Stimulated activated naive CD8-positive, alpha-beta T cell treated with anti-CD3 and anti-CD28 coated beads, Interleukin-15, Interleukin-2, amounts not matched to agents 100 ng/mL and 50 ng/mL, for 24 hours (primary cell): ENCODE measurements around the gene AXIN1.

Experiments
- H3K27ac Mint-ChIP-seq: one replicate; pipeline ENCODE4 v1.8.0; 2021; ENCODE audit warnings: mild to moderate bottlenecking, mixed read lengths
- H3K27me3 Mint-ChIP-seq: one replicate; pipeline ENCODE4 v1.8.0; 2021; ENCODE audit warnings: mixed read lengths
- H3K36me3 Mint-ChIP-seq: one replicate; pipeline ENCODE4 v1.8.0; 2021; ENCODE audit warnings: low read depth, mixed read lengths
- H3K4me1 Mint-ChIP-seq: one replicate; pipeline ENCODE4 v1.8.0; 2021; ENCODE audit warnings: low read depth, mixed read lengths
- H3K4me3 Mint-ChIP-seq: one replicate; pipeline ENCODE4 v1.8.0; 2021; ENCODE audit warnings: mild to moderate bottlenecking, mixed read lengths
- H3K9me3 Mint-ChIP-seq: one replicate; pipeline ENCODE4 v1.8.0; 2021; ENCODE audit warnings: mixed read lengths

AXIN1 gene

GRCh38 chr16:287298-287811 is 65.2 kb downstream of the AXIN1 start:
- Mint-ChIP-seq H3K9me3 (no peaks in the 10 kb centered on the region), H3K4me3 (no peak overlapping the region), H3K36me3 (peaks cover 16% of the 10 kb centered on the region), H3K4me1 (no peaks in the 10 kb centered on the region), H3K27me3 (no peaks in the 10 kb centered on the region), H3K27ac (no peak overlapping the region)

- H3K27ac Mint-ChIP-seq, result no peak overlapping the region
- no peak overlapping the region for H3K4me3 Mint-ChIP-seq
- H3K4me1 Mint-ChIP-seq, result no peaks in the 10 kb centered on the region
- H3K9me3 Mint-ChIP-seq, result no peaks in the 10 kb centered on the region
- H3K36me3 Mint-ChIP-seq, result peaks cover 16% of the 10 kb centered on the region
- no peaks in the 10 kb centered on the region for H3K27me3 Mint-ChIP-seq
These were observed 65.8 kb downstream of the AXIN1 start for GRCh38 chr16:286491-287297.

DNA sequence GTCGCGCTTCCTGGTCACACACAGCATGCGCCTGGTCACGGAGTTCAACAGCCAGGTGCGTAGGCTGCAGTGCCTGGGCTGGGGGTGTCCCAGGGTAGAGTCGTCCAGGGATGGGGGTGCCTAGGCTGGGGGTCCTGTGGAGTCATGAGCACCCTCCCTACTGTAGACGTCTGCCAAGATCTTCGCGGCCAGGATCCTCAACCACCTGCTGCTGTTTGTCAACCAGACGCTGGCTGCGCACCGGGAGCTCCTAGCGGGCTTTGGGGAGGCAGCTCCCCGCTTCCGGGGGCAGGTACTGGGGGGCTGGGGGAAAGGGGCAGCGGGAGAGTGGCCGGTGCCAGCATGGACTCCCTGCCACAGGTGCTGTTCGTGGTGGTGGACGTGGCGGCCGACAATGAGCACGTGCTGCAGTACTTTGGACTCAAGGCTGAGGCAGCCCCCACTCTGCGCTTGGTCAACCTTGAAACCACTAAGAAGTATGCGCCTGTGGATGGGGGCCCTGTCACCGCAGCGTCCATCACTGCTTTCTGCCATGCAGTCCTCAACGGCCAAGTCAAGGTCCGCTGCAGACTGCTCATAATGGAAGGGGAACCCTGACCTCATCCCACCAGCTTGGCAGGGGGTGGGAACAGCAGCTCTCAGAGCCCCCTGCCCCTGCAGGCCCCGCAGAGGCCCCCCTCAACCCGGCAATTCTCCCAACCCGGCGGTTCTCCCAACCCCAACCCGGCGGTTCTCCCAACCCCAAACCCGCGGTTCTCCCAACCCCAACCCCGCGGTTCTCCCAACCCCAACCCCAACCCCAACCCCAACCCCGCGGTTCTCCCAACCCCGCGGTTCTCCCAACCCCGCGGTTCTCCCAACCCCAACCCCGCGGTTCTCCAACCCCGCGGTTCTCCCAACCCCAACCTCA is 67.1 kb downstream of the AXIN1 start:
- no peak overlapping the region for H3K4me3 Mint-ChIP-seq
- H3K4me1 Mint-ChIP-seq, result no peaks in the 10 kb centered on the region
- no peaks in the 10 kb centered on the region for H3K27me3 Mint-ChIP-seq
- no peak overlapping the region for H3K27ac Mint-ChIP-seq
- H3K9me3 Mint-ChIP-seq, result no peaks in the 10 kb centered on the region
- peaks cover 16% of the 10 kb centered on the region for H3K36me3 Mint-ChIP-seq

GRCh38 chr16:284204-285120 is 68.1 kb downstream of the AXIN1 start:
- no peaks in the 10 kb centered on the region for H3K27me3 Mint-ChIP-seq
- H3K27ac Mint-ChIP-seq, result no peak overlapping the region
- no peak overlapping the region for H3K4me3 Mint-ChIP-seq
- peaks cover 16% of the 10 kb centered on the region for H3K36me3 Mint-ChIP-seq
- no peaks in the 10 kb centered on the region for H3K4me1 Mint-ChIP-seq
- no peaks in the 10 kb centered on the region for H3K9me3 Mint-ChIP-seq

- Mint-ChIP-seq H3K27me3 (peaks cover 3% of the 10 kb centered on the region), H3K27ac (no peak within 1 kb of the TSS), H3K4me1 (peaks cover 7% of the 10 kb centered on the region), H3K36me3 (peaks cover 15% of the 10 kb centered on the region), H3K4me3 (no peak within 1 kb of the TSS), H3K9me3 (no peaks in the 10 kb centered on the region)
These were observed 69.3 kb downstream of the AXIN1 start, which contains the start of gene PDIA2 for GRCh38 chr16:283033-283805. Gene PDIA2 (plus strand): TSS chr16:283164. CDS start chr16:283170, 6 bp downstream.

- H3K27ac Mint-ChIP-seq, result no peak overlapping the region
- peaks cover 7% of the 10 kb centered on the region for H3K4me1 Mint-ChIP-seq
- peaks cover 3% of the 10 kb centered on the region for H3K27me3 Mint-ChIP-seq
- no peaks in the 10 kb centered on the region for H3K9me3 Mint-ChIP-seq
- H3K4me3 Mint-ChIP-seq, result no peak overlapping the region
- H3K36me3 Mint-ChIP-seq, result peaks cover 10% of the 10 kb centered on the region
These were observed 70.0 kb downstream of the AXIN1 start for GRCh38 chr16:282491-282890.

DNA sequence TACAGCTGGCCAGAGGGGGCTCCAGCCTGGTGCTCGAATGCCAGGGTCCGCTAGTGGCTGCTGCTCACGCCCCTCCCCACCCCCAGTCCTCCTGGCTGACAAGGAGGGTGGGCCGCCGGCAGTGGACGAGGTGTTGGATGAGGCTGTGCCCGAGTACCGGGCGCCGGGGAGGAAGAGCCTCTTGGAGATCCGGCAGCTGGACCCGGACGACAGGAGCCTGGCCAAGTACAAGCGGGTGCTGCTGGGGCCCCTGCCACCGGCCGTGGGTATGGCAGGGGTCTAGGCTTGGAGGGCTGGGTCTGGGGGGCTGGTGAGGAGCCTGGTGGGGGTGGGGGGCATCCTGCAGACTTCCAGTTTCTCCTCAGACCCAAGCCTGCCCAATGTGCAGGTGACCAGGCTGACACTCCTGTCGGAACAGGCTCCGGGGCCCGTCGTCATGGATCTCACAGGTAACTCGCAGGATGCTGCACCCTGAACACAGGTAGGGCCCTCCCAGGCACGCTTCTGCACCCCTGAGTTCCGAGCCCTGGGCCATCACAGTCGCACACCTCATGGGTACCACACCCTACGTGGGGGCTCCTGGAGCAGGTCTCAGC is 70.8 kb downstream of the AXIN1 start:
- H3K27ac Mint-ChIP-seq, result no peak overlapping the region
- peaks cover 4% of the 10 kb centered on the region for H3K36me3 Mint-ChIP-seq
- H3K4me3 Mint-ChIP-seq, result no peak overlapping the region
- peaks cover 10% of the 10 kb centered on the region for H3K27me3 Mint-ChIP-seq
- peaks cover 7% of the 10 kb centered on the region for H3K4me1 Mint-ChIP-seq
- no peaks in the 10 kb centered on the region for H3K9me3 Mint-ChIP-seq

- H3K36me3 Mint-ChIP-seq, result no peaks in the 10 kb centered on the region
- H3K27me3 Mint-ChIP-seq, result peaks cover 16% of the 10 kb centered on the region
- peaks cover 7% of the 10 kb centered on the region for H3K4me1 Mint-ChIP-seq
- no peak overlapping the region for H3K27ac Mint-ChIP-seq
- no peak overlapping the region for H3K4me3 Mint-ChIP-seq
- H3K9me3 Mint-ChIP-seq, result no peaks in the 10 kb centered on the region
These were observed 71.4 kb downstream of the AXIN1 start for GRCh38 chr16:280991-281659.

GRCh38 chr16:280552-280951 is 72.0 kb downstream of the AXIN1 start, which contains the start of gene ARHGDIG:
Gene ARHGDIG (plus strand): TSS chr16:280591. CDS start chr16:280681, 90 bp downstream.
- no peak within 1 kb of the TSS for H3K4me3 Mint-ChIP-seq
- no peaks in the 10 kb centered on the region for H3K36me3 Mint-ChIP-seq
- H3K27ac Mint-ChIP-seq, result no peak within 1 kb of the TSS
- H3K27me3 Mint-ChIP-seq, result peaks cover 17% of the 10 kb centered on the region
- H3K4me1 Mint-ChIP-seq, result peaks cover 7% of the 10 kb centered on the region
- H3K9me3 Mint-ChIP-seq, result no peaks in the 10 kb centered on the region

- peaks cover 17% of the 10 kb centered on the region for H3K27me3 Mint-ChIP-seq
- no peaks in the 10 kb centered on the region for H3K9me3 Mint-ChIP-seq
- peaks cover 7% of the 10 kb centered on the region for H3K4me1 Mint-ChIP-seq
- H3K4me3 Mint-ChIP-seq, result no peak overlapping the region
- no peak overlapping the region for H3K27ac Mint-ChIP-seq
- no peaks in the 10 kb centered on the region for H3K36me3 Mint-ChIP-seq
These were observed 72.5 kb downstream of the AXIN1 start for GRCh38 chr16:280005-280460.

DNA sequence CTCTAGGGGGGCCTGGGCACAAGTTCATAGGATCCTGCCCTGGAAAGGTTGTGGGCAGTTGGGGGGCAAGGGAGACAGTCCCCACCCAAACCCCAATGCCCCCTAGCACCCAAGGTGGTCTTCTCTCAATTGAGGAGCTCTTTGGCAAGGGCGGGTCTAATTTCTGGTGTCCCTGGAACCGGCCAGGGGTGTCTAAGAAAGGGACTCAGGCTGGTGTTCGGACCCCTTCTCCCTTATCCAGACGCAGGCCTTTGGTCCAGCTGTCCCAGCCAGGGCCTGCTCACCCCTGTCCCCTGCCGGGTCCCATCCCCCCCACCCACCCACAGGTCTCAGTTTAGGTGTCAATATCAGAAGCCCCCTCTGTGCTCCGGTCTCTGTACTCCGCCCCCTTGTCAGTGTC is 73.0 kb downstream of the AXIN1 start:
- Mint-ChIP-seq H3K27me3 (peaks cover 17% of the 10 kb centered on the region), H3K36me3 (no peaks in the 10 kb centered on the region), H3K4me3 (no peak overlapping the region), H3K4me1 (peaks cover 7% of the 10 kb centered on the region), H3K9me3 (no peaks in the 10 kb centered on the region), H3K27ac (no peak overlapping the region)

- H3K27ac Mint-ChIP-seq, result no peak overlapping the region
These were observed 73.6 kb downstream of the AXIN1 start for GRCh38 chr16:278863-279366.

More at GRCh38 chr16:278863-279366, 73.6 kb downstream of the AXIN1 start:
- Mint-ChIP-seq H3K4me1 (peaks cover 7% of the 10 kb centered on the region), H3K36me3 (no peaks in the 10 kb centered on the region), H3K4me3 (no peak overlapping the region), H3K27me3 (peaks cover 17% of the 10 kb centered on the region), H3K9me3 (no peaks in the 10 kb centered on the region)
